Lower leg skin (tissue), 3 donors: ENCODE measurements around the gene AKR1E2.

Experiments
- CTCF ChIP-seq, 3 donors: fragments of 450-650 bp; IDR thresholded peaks; one replicate each; pipeline ENCODE4 v1.5.1; 2016; ENCODE audit warnings: antibody characterized with exemption in 3 of 3, mild to moderate bottlenecking in 3 of 3, moderate library complexity in 2 of 3
- POLR2A ChIP-seq, 2 donors: fragments of 450-650 bp; IDR thresholded peaks; one replicate each; pipeline ENCODE4 v1.6.1; 2016 to 2017; ENCODE audit warnings: antibody characterized with exemption in 2 of 2, mild to moderate bottlenecking in 1 of 2, moderate library complexity in 1 of 2

DNA sequence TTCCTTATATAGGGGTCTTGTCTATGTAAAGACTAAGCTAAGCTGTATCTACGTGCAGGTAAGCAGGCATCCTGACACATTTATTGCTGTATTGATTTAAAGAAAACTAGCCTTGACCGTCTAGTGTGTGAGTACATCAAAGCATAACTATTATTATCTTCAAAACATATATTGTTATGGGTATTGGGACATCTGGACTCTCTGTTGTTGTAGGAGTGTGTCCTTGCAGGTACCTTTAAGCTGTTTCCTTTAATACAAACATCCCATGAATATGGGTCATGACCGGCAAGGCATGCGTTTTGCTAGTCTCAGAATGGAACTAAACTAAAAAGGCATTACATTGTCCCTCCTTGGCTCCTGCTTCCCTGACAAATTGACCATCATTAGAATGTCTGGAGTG is 35.1 kb upstream of the AKR1E2 start:
- TF ChIP-seq POLR2A (IDR thresholded peaks at IDR 0.05): no peak
- no peak for TF ChIP-seq CTCF (IDR thresholded peaks at IDR 0.05)
